CD4-positive, alpha-beta T cell (primary cell): Measurements from ENCODE around the gene NPAS3. TPM values are rescaled to one million over a fixed set of nuclear protein-coding genes. Genes with fewer than 3 reads are reported as not detected.

Experiments
- ATAC-seq: fragments of 200-7000 bp; cut with Tn5 transposase; one replicate; pipeline ENCODE4 v1.10.0; 2022; ENCODE audit warnings: mild to moderate bottlenecking; ENCODE audit not compliant: poor library complexity
- CTCF ChIA-PET: fragments of 350-600 bp; sonication (Branson Sonifier 250); formaldehyde crosslinking; loops from one replicate; lab custom pipeline; 2021; ENCODE audit warnings: antibody characterized with exemption, inconsistent platforms; lab: Charles Lee
- POLR2A ChIA-PET: fragments of 350-600 bp; sonication (Branson Sonifier 250); formaldehyde crosslinking; loops from one replicate; lab custom pipeline; 2021; ENCODE audit warnings: antibody characterized with exemption, inconsistent platforms; lab: Charles Lee
- DNase-seq, 14 experiments: peaks; one replicate each; pipeline ENCODE4 v3.0.0-alpha.2; 2013 to 2020; ENCODE audit warnings: mixed read lengths in 2 of 14
- H3K27ac ChIP-seq, 2 donors: one replicate each; pipeline versions ENCODE4 v1.5.1 to v1.7.0; 2013; ENCODE audit warnings: low read length in 2 of 2, low read depth in 1 of 2, mild to moderate bottlenecking in 1 of 2
- H3K27me3 ChIP-seq, 2 experiments: 1 replicate in 1 of 2; 2 replicates in 1 of 2; pipeline versions ENCODE4 v1.6.1 to v1.7.0; 2013; ENCODE audit warnings: low read length in 2 of 2, control low read depth in 1 of 2, mild to moderate bottlenecking in 1 of 2, moderate library complexity in 1 of 2; ENCODE audit not compliant: insufficient read depth in 2 of 2, control insufficient read depth in 1 of 2
- H3K36me3 ChIP-seq: one replicate; pipeline ENCODE4 v1.6.1; 2013; ENCODE audit warnings: low read length, control low read depth; ENCODE audit not compliant: insufficient read depth
- H3K4me1 ChIP-seq: one replicate; pipeline ENCODE4 v1.6.1; 2013; ENCODE audit warnings: low read length, control low read depth; ENCODE audit not compliant: insufficient read depth
- H3K4me3 ChIP-seq: one replicate; pipeline ENCODE4 v1.5.1; 2013; ENCODE audit warnings: mild to moderate bottlenecking, low read length, moderate library complexity
- H3K9me3 ChIP-seq, 2 experiments: 1 replicate in 1 of 2; 2 replicates in 1 of 2; pipeline versions ENCODE4 v1.6.1 to v1.7.0; 2013; ENCODE audit warnings: low read length in 2 of 2, mild to moderate bottlenecking in 2 of 2, control low read depth in 1 of 2, moderate library complexity in 1 of 2; ENCODE audit not compliant: control insufficient read depth in 1 of 2, insufficient read depth in 1 of 2
- H3K27ac Mint-ChIP-seq: one replicate; pipeline ENCODE4 v1.8.0; 2020; ENCODE audit warnings: mixed read lengths
- H3K27me3 Mint-ChIP-seq: one replicate; pipeline ENCODE4 v1.8.0; 2021; ENCODE audit warnings: mixed read lengths
- H3K36me3 Mint-ChIP-seq: one replicate; pipeline ENCODE4 v1.8.0; 2021; ENCODE audit warnings: low read depth, mixed read lengths
- H3K4me1 Mint-ChIP-seq: one replicate; pipeline ENCODE4 v1.8.0; 2021; ENCODE audit warnings: low read depth, mixed read lengths
- H3K4me3 Mint-ChIP-seq: one replicate; pipeline ENCODE4 v1.8.0; 2020; ENCODE audit warnings: mild to moderate bottlenecking, mixed read lengths
- H3K9me3 Mint-ChIP-seq: one replicate; pipeline ENCODE4 v1.8.0; 2020; ENCODE audit warnings: mixed read lengths
- CTCF ChIP-seq: fragments of 200-600 bp; IDR thresholded peaks from one replicate; pipeline ENCODE4 v1.8.0; 2022; ENCODE audit warnings: antibody characterized with exemption, mild to moderate bottlenecking
- intact Hi-C, 2 experiments: fragments of 100-400 bp; cut with DNase I in 1 of 2; cut with micrococcal nuclease in 1 of 2; formaldehyde crosslinking; loops; one replicate each; pipeline versions ENCODE4 v1.15.1 to v1.9.0; 2023 to 2025; cut with DNase I, micrococcal nuclease
- total RNA-seq, 174 experiments: library from RNA in 2 of 174; stranded (reverse) in 2 of 174; gene quantifications; one replicate each; pipeline ENCODE4 v1.2.3 and lab custom pipeline; 2021 to 2026

Gene NPAS3
- total RNA-seq, 2 experiments from 2014 or later: not detected

- peaks cover 5 to 7% of the 10 kb centered on the region in 2 experiments for H3K27me3 ChIP-seq
- peak; percentile 92 for TF ChIP-seq CTCF
- ChIA-PET POLR2A (no interaction called here), CTCF (interaction anchor here (0.9 to 1.8 kb wide), 7 partner anchors 9 to 323 kb away, joined by 3 to 7 read pairs (median 4); no protein-coding TSS in a partner anchor)
- H3K36me3 ChIP-seq: no peaks in the 10 kb centered on the region
- Mint-ChIP-seq H3K27ac (no peak overlapping the region), H3K9me3 (no peaks in the 10 kb centered on the region), H3K27me3 (peaks cover 60% of the 10 kb centered on the region), H3K36me3 (no peaks in the 10 kb centered on the region), H3K4me1 (peaks cover 20% of the 10 kb centered on the region), H3K4me3 (peak overlapping the region; percentile 60)
- H3K27ac ChIP-seq: no peak overlapping the region
- H3K9me3 ChIP-seq: no peaks in the 10 kb centered on the region
- ATAC-seq: no peak
- H3K4me3 ChIP-seq: no peak overlapping the region
- peak; percentile 36 to 74 (median 54) for DNase-seq
- H3K4me1 ChIP-seq: peaks cover 6% of the 10 kb centered on the region
- intact Hi-C loops: loop anchor here (1.0 to 2.0 kb wide), 2 partner anchors 1216 to 1217 kb away; no protein-coding TSS in a partner anchor
Measured at GRCh38 chr14:33792720-33793368, 854.2 kb downstream of the NPAS3 start.

GRCh38 chr14:33793398-33794110 lies 854.9 kb downstream of the NPAS3 start:
- H3K27me3 Mint-ChIP-seq: peaks cover 67% of the 10 kb centered on the region
- ChIA-PET CTCF (interaction anchor here (1.0 to 1.8 kb wide), 5 partner anchors 8 to 323 kb away, joined by 3 to 7 read pairs (median 5); no protein-coding TSS in a partner anchor), POLR2A (no interaction called here)
- TF ChIP-seq CTCF: no peak
- Histone ChIP-seq H3K9me3 (no peaks in the 10 kb centered on the region), H3K27ac (no peak overlapping the region), H3K4me1 (peaks cover 6% of the 10 kb centered on the region), H3K27me3 (peaks cover 5 to 10% of the 10 kb centered on the region in 2 experiments), H3K36me3 (no peaks in the 10 kb centered on the region), H3K4me3 (no peak overlapping the region)
- ATAC-seq (no peak), DNase-seq (no peak)
- H3K9me3 Mint-ChIP-seq: no peaks in the 10 kb centered on the region
- H3K4me1 Mint-ChIP-seq: peaks cover 20% of the 10 kb centered on the region
- no peak overlapping the region for H3K4me3 Mint-ChIP-seq
- no peaks in the 10 kb centered on the region for H3K36me3 Mint-ChIP-seq
- intact Hi-C loops: loop anchor here in 1 of 2 experiments (2.0 kb wide), 1 partner anchor 1217 kb away; no protein-coding TSS in a partner anchor
- no peak overlapping the region for H3K27ac Mint-ChIP-seq

- peaks cover 11 to 15% of the 10 kb centered on the region in 2 experiments for H3K27me3 ChIP-seq
- H3K4me1 ChIP-seq: peaks cover 6% of the 10 kb centered on the region
- H3K27ac ChIP-seq: no peak overlapping the region
- no peak overlapping the region for H3K4me3 ChIP-seq
- Mint-ChIP-seq H3K36me3 (no peaks in the 10 kb centered on the region), H3K27ac (no peak overlapping the region), H3K27me3 (peaks cover 75% of the 10 kb centered on the region), H3K9me3 (no peaks in the 10 kb centered on the region), H3K4me3 (no peak overlapping the region), H3K4me1 (peaks cover 20% of the 10 kb centered on the region)
- ChIA-PET CTCF (interaction anchor here (0.7 kb wide), 1 partner anchor 11 kb away, joined by 4 read pairs; no protein-coding TSS in a partner anchor), POLR2A (no interaction called here)
- no peaks in the 10 kb centered on the region for H3K36me3 ChIP-seq
- DNase-seq (no peak), ATAC-seq (no peak)
- H3K9me3 ChIP-seq: peaks cover 0 to 2% of the 10 kb centered on the region in 2 experiments
- intact Hi-C loops: no loop called here
- TF ChIP-seq CTCF: no peak
Measured at GRCh38 chr14:33794791-33795305, 856.2 kb downstream of the NPAS3 start.
